PC-9 (cell line): ENCODE results near the gene CYBRD1. TPM values are rescaled to one million over a fixed set of nuclear protein-coding genes. Genes with fewer than 3 reads are reported as not detected.

Experiments
- BruUV-seq: library from RNA; stranded (reverse); fragments of 400-500 nt; replicated peaks from 2 replicates; lab custom pipeline; 2021; lab: Mats Ljungman, UMichigan
- CTCF ChIA-PET: fragments of 300-600 bp; sonication (Branson Sonifier 250); formaldehyde crosslinking; loops from one replicate; lab custom pipeline; 2022; ENCODE audit warnings: antibody characterized with exemption; lab: Charles Lee
- POLR2A ChIA-PET: fragments of 300-600 bp; sonication (Branson Sonifier 250); formaldehyde crosslinking; loops from one replicate; lab custom pipeline; 2022; ENCODE audit warnings: antibody characterized with exemption; ENCODE audit not compliant: unreplicated experiment; lab: Charles Lee
- DNase-seq, 2 experiments: peaks; one replicate each; pipeline versions ENCODE4 v3.0.0 to v3.0.0-alpha.2; 2015 to 2022; ENCODE audit warnings: mixed read lengths in 1 of 2
- H2AFZ ChIP-seq: fragments of 200-600 bp; sonication (generic); 2 replicates; pipeline ENCODE4 v1.8.1; 2017; ENCODE audit warnings: antibody characterized with exemption
- H3F3A ChIP-seq: fragments of 200-600 bp; sonication (generic); 2 replicates; pipeline ENCODE4 v1.8.1; 2017; ENCODE audit warnings: antibody characterized with exemption, mild to moderate bottlenecking, low read depth; ENCODE audit not compliant: insufficient read depth
- H3K27ac ChIP-seq: fragments of 200-600 bp; sonication (generic); 2 replicates; pipeline ENCODE4 v1.6.1; 2016; ENCODE audit warnings: mixed run types
- H3K27me3 ChIP-seq: fragments of 200-600 bp; sonication (generic); 2 replicates; pipeline ENCODE4 v1.6.1; 2016; ENCODE audit warnings: low read depth, mixed run types; ENCODE audit not compliant: insufficient read depth
- H3K36me3 ChIP-seq: fragments of 200-600 bp; sonication (generic); 2 replicates; pipeline ENCODE4 v1.6.1; 2016; ENCODE audit warnings: low read depth, mixed run types
- H3K4me1 ChIP-seq: fragments of 200-600 bp; sonication (generic); replicated peaks from 2 replicates; pipeline ENCODE4 v1.6.1; 2016; ENCODE audit warnings: mixed run types; ENCODE audit not compliant: insufficient read depth
- H3K4me2 ChIP-seq: fragments of 200-600 bp; sonication (generic); 2 replicates; pipeline ENCODE4 v1.6.1; 2017; ENCODE audit warnings: mixed run types
- H3K4me3 ChIP-seq: fragments of 200-600 bp; sonication (generic); 2 replicates; pipeline ENCODE4 v1.6.1; 2016; ENCODE audit warnings: mixed run types
- H3K79me2 ChIP-seq: fragments of 200-600 bp; sonication (generic); 2 replicates; pipeline ENCODE4 v1.6.1; 2017; ENCODE audit warnings: low read depth, mixed run types
- H3K9me2 ChIP-seq: fragments of 200-600 bp; sonication (generic); 2 replicates; pipeline ENCODE4 v1.8.1; 2017; ENCODE audit warnings: mild to moderate bottlenecking; ENCODE audit not compliant: insufficient read depth
- H3K9me3 ChIP-seq: fragments of 200-600 bp; sonication (generic); 2 replicates; pipeline ENCODE4 v1.8.1; 2016; ENCODE audit warnings: low read depth; ENCODE audit not compliant: insufficient read depth
- H4K20me1 ChIP-seq: fragments of 200-600 bp; sonication (generic); 2 replicates; pipeline ENCODE4 v1.8.1; 2017; ENCODE audit not compliant: insufficient read depth
- EZH2 ChIP-seq: fragments of 200-600 bp; sonication (generic); IDR thresholded peaks from 2 replicates; pipeline ENCODE4 v1.8.0; 2017; ENCODE audit warnings: antibody characterized with exemption, low read depth
- intact Hi-C: fragments of 100-400 bp; cut with micrococcal nuclease; formaldehyde crosslinking; loops from one replicate; pipeline ENCODE4 v1.10.0; 2022; ENCODE audit not compliant: unreplicated experiment
- total RNA-seq: library from RNA; stranded (reverse); gene quantifications from 2 replicates; pipeline ENCODE4 v1.2.3, GENCODE V29; 2021
- TF ChIP-seq, protein P1 (sequence below): fragments of 200-600 bp; sonication (generic); conservative IDR thresholded peaks from 2 replicates; pipeline ENCODE4 v1.6.1; 2017; ENCODE audit warnings: mixed run types, antibody characterized with exemption, mild to moderate bottlenecking, moderate library complexity

The CYBRD1 gene
- total RNA-seq, 1 experiment from 2014 or later: 125 TPM

DNA sequence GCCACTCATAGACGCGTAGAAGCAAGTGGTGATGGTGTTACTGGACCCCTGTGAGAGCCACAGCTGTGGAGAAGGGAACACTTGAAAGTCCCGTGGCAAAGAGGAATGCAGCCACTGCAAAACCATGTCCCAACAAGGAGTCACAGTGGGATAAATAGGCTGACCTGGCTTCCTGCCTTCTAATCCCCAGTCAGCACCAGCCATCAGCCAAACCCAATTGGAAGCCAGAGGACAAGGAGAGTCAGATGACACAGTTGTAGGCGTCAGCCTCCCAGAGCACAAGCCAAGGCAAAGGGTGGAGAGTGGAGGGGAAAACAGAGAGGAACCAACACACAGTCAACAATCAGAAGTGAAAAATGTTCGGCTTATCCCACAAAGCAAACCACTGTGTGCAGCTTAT lies 5.5 kb upstream of the CYBRD1 start:
- BruUV-seq: no TSS peak
- Histone ChIP-seq H3K27me3 (no peaks in the 10 kb centered on the region), H3K9me3 (no peaks in the 10 kb centered on the region), H3K36me3 (no peaks in the 10 kb centered on the region), H3K4me1 (peaks cover 12% of the 10 kb centered on the region), H3K79me2 (no peaks in the 10 kb centered on the region), H3K4me3 (no peak overlapping the region), H3F3A (no peaks in the 10 kb centered on the region), H2AFZ (no peak overlapping the region), H4K20me1 (no peaks in the 10 kb centered on the region), H3K27ac (no peak overlapping the region), H3K4me2 (no peak overlapping the region), H3K9me2 (no peaks in the 10 kb centered on the region)
- ChIA-PET POLR2A (no interaction called here), CTCF (no interaction called here)
- no peak for DNase-seq
- TF ChIP-seq, protein P1, sequence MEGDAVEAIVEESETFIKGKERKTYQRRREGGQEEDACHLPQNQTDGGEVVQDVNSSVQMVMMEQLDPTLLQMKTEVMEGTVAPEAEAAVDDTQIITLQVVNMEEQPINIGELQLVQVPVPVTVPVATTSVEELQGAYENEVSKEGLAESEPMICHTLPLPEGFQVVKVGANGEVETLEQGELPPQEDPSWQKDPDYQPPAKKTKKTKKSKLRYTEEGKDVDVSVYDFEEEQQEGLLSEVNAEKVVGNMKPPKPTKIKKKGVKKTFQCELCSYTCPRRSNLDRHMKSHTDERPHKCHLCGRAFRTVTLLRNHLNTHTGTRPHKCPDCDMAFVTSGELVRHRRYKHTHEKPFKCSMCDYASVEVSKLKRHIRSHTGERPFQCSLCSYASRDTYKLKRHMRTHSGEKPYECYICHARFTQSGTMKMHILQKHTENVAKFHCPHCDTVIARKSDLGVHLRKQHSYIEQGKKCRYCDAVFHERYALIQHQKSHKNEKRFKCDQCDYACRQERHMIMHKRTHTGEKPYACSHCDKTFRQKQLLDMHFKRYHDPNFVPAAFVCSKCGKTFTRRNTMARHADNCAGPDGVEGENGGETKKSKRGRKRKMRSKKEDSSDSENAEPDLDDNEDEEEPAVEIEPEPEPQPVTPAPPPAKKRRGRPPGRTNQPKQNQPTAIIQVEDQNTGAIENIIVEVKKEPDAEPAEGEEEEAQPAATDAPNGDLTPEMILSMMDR: no peak
- no peak for TF ChIP-seq EZH2
- intact Hi-C loops: no loop called here

DNA sequence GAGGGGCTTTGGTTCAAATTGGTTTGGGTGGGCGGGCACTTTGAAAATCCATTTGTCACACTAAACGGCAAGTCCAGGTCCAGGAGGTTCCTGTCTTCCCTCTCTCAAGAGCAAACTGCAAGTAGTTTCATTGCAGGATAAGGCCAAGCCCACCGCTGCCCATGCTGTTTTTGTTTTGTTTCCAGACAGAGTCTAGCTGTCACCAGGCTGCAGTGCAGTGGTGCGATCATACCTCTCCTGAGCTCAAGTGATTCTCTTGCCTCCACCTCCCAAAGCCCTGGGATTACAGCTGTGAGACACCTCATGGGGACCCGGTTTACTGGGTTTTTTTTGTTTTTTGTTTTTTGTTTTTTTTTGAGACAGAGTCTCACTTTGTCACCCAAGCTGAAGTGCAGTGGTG lies 1.8 kb upstream of the CYBRD1 start:
- Histone ChIP-seq H3K4me1 (peaks cover 25% of the 10 kb centered on the region), H3K4me3 (no peak overlapping the region), H3K4me2 (no peak overlapping the region), H3K27ac (no peak overlapping the region), H3K27me3 (no peaks in the 10 kb centered on the region), H3K79me2 (peaks cover 12% of the 10 kb centered on the region), H2AFZ (no peak overlapping the region), H3F3A (peaks cover 23% of the 10 kb centered on the region), H3K9me3 (no peaks in the 10 kb centered on the region), H3K36me3 (no peaks in the 10 kb centered on the region), H3K9me2 (no peaks in the 10 kb centered on the region), H4K20me1 (no peaks in the 10 kb centered on the region)
- CTCF ChIA-PET: no interaction called here
- no peak for TF ChIP-seq EZH2
- TF ChIP-seq, protein P1: no peak
- DNase-seq: peak in 1 of 2 experiments; percentile 6
- POLR2A ChIA-PET: no interaction called here
- no TSS peak for BruUV-seq
- intact Hi-C loops: loop anchor here (5.0 to 10.0 kb wide), 2 partner anchors 246 to 358 kb away; partner anchors contain the start of gene TLK1

DNA sequence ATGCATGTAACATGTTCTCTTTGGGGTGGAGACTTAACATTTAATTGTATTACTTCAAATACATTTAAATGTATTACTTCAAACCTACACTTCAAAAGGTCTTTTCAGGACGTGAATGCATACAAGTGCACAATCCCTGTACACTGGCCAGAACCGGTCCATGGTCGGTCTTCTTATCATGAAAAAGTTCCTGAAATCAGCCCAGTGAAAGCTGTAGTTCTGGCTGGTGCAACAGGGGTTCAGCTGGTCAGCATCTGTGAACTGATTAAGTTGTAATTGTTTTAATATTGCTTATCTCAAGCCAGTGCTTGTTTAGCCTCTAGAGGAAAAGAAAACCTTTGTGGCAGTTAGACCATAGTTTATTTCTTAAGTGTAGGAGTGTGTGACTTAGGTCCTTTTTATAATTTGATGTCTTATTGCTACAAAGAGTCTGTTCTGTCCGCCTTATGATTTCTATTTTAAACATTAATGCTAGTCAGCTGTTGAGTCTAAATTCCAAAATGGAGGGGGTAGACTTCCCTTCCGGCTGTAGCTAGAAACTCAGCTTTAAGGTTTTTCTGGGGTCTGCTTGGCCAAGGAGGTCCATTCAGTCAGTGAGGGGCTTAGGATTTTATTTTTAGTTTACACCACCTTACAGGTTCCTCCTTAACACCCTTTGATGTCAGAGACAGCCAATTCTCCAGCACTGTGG lies 768 bp upstream of the CYBRD1 start:
- Histone ChIP-seq H3F3A (peaks cover 23% of the 10 kb centered on the region), H3K4me2 (peak overlapping the region; percentile 84), H3K27ac (peak overlapping the region; percentile 10; the same call in 1 of the 2 replicates), H3K9me3 (no peaks in the 10 kb centered on the region), H3K4me3 (peak overlapping the region; percentile 83), H3K9me2 (no peaks in the 10 kb centered on the region), H2AFZ (peak overlapping the region; percentile 92), H3K36me3 (no peaks in the 10 kb centered on the region), H3K79me2 (peaks cover 16% of the 10 kb centered on the region), H4K20me1 (no peaks in the 10 kb centered on the region), H3K4me1 (peaks cover 21% of the 10 kb centered on the region), H3K27me3 (no peaks in the 10 kb centered on the region)
- TF ChIP-seq, protein P1: no peak
- TF ChIP-seq EZH2: no peak
- intact Hi-C loops: loop anchor here (1.0 to 10.0 kb wide), 5 partner anchors 87 to 593 kb away; partner anchors contain the start of genes DCAF17, GORASP2 and TLK1
- ChIA-PET POLR2A (interaction anchor here (0.7 kb wide), 2 partner anchors 30 to 660 kb away, joined by 3 to 4 read pairs; no protein-coding TSS in a partner anchor), CTCF (no interaction called here)
- DNase-seq: peak in 1 of 2 experiments; percentile 17
- BruUV-seq: TSS peak; percentile 73
